ENCODE results near the gene LRRC8E.

LRRC8E gene

GRCh38 chr19:7912697-7913564, 24.6 kb downstream of the LRRC8E start:
- DNase-seq (ENCODE audit: low read depth), result no peak
- TF ChIP-seq CTCF (IDR thresholded peaks at IDR 0.05; ENCODE audit: insufficient read depth, low read depth, low read length, missing control alignments), result no peak
- H3K4me3 ChIP-seq (ENCODE audit: low read depth, low read length), result no peak overlapping the region

DNA sequence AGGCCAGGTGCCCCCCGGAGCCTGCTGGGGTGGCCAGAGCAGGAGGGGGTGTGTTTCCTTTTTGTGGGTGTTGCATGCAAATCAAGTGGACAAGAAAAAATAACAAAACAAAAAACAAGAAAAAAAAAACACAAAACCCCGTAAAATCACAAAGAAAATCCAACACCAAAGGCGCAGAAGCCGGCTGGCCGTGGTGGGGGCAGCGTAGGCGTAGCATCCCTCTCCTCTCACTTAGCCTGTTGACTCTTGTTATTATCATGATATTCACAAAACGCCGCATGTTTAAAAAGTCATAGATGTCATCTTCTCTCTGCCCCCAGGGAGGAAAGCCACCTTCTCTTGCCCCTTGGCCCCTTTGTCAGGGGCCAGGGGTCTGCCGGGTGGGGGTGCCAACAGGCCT, 25.3 kb downstream of the LRRC8E start:
- no peak overlapping the region for H3K4me3 ChIP-seq (ENCODE audit: low read depth, low read length)
- DNase-seq (ENCODE audit: low read depth), result no peak
- no peak for TF ChIP-seq CTCF (IDR thresholded peaks at IDR 0.05; ENCODE audit: insufficient read depth, low read depth, low read length, missing control alignments)

DNA sequence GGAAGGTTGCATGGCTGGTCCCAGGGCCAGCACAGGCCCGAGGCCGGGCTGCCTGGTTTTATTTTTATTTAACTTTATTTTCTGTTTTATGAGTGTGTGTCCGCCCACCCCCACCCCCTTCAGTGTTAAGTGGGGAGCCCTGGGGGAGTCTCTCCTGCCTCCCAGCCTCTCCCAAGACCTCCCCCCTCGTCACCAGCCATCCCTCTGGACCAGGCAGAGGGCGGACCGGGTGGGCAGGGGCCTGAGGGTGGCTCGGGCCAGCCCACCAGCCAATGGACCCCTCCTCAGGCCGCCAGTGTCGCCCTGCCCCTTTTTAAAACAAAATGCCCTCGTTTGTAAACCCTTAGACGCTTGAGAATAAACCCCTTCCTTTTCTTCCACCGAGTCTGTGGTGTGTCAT, 25.8 kb downstream of the LRRC8E start:
- DNase-seq (ENCODE audit: low read depth), result no peak
- no peak for TF ChIP-seq CTCF (IDR thresholded peaks at IDR 0.05; ENCODE audit: insufficient read depth, low read depth, low read length, missing control alignments)
- no peak overlapping the region for H3K4me3 ChIP-seq (ENCODE audit: low read depth, low read length)

DNA sequence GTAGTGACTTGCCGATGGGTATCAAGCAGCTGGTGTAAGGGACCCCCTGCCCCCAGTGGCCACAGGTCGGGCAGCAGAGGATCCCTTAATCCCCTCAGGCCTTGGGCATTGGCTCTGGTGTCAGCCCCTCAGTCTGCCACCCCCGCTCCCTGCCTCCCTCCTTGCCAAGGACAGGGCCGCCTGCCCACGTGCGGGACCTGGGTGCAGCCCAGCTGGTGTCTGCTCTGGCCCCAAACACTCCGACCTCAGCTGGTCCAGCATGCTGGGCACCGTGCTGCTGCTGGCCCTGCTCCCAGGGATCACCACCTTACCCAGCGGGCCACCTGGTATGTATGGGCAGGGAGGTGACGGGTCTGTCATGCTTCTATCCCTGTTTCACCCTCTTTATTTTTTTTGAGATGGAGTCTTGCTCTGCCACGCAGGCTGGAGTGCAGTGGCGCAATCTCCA, 26.3 kb downstream of the LRRC8E start, which contains the start of gene TGFBR3L:
TGFBR3L (plus strand) TSS at position 233 of the 448 bp plus-strand sequence.
- no peak within 1 kb of the TSS for H3K4me3 ChIP-seq (ENCODE audit: low read depth, low read length)
- TF ChIP-seq CTCF (IDR thresholded peaks at IDR 0.05; ENCODE audit: insufficient read depth, low read depth, low read length, missing control alignments), result no peak

GRCh38 chr19:7915250-7916102, 27.2 kb downstream of the LRRC8E start:
- no peak overlapping the region; the same call in 1 of the 2 replicates for H3K4me3 ChIP-seq (ENCODE audit: low read depth, low read length)
- no peak for DNase-seq (ENCODE audit: low read depth)
- no peak for TF ChIP-seq CTCF (IDR thresholded peaks at IDR 0.05; ENCODE audit: insufficient read depth, low read depth, low read length, missing control alignments)

More for the DNA sequence above, 26.3 kb downstream of the LRRC8E start, which contains the start of gene TGFBR3L:
- no peak for DNase-seq (ENCODE audit: low read depth)

DNA sequence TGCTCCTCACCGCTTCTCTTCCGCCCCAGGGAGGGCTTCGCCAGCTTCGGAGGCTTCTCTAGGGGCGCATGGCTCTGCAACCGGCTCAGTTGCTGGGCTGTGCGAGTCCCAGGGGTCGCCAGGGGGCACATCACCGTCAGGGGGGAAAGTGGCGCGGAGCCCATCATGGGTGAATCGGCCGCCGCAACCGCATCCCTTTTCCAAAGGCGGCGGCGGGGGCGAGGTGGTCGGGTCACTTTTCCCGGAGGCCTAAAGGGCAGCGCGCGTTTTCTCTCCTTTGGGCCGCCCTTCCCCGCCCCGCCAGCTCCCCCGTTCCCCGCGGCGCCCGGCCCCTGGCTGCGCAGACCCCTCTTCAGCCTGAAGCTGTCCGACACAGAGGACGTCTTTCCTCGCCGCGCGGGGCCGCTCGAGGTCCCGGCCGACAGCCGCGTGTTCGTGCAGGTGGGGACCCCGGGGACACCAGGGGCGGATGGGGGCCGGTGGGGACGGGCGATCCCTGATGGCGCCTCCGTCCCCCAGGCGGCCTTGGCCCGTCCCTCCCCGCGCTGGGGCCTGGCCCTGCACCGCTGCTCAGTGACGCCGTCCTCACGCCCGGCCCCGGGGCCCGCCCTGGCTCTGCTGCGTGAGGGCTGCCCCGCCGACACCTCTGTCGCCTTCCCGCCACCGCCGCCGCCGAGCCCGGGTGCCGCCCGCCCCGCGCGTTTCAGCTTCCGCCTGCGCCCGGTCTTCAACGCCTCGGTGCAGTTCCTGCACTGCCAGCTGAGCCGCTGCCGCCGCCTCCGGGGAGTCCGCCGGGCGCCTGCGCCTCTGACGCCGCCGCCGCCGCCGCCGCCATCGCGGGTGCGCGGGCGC, 28.0 kb downstream of the LRRC8E start:
- H3K4me3 ChIP-seq (ENCODE audit: low read depth, low read length), result peak overlapping the region; percentile 39
- DNase-seq (ENCODE audit: low read depth), result peak; percentile 48
- TF ChIP-seq CTCF (IDR thresholded peaks at IDR 0.05; ENCODE audit: insufficient read depth, low read depth, low read length, missing control alignments), result no peak
